ENCODE results near the gene INF2. TPM values are rescaled to one million over a fixed set of nuclear protein-coding genes. Genes with fewer than 3 reads are reported as not detected.

Gene INF2
- total and polyA plus RNA-seq, 9 of the 15 experiments (the other 6 are each of a cell fraction or from before 2014, with no cell fraction given) = 0.56 to 31.3 (median 7.8) TPM

DNA sequence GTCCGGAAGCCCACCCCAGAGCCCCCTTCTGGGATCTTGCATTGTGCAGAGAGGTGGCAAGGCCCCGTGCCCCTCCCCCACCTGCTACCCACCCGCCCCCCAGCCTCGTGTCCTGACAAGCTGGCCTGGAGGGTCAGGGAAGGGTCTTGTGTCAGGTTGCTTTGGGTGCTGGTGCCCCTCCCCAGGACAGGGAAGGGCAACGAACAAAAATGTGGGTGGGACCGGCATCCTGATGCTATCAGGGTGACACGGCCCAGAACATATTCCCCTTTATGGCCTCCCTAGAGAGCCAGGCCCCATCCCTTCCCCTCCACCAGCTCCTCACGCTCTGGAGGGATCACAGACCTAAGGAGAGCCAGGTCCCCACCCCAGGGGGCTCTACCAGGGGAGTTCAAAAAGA, 46.1 kb upstream of the INF2 start (continued):
- TF ChIP-seq MAFF (IDR thresholded peaks at IDR 0.05; ENCODE audit: low read length) = no peak
- TF ChIP-seq POLR2H (tag; IDR thresholded peaks at IDR 0.05; ENCODE audit: low read depth) = no peak
- TF ChIP-seq ZNF175 (CRISPR knock-in tag; IDR thresholded peaks at IDR 0.05; ENCODE audit: low read depth) = no peak
- no peak for TF ChIP-seq ZC3H8 (IDR thresholded peaks at IDR 0.05)

DNA sequence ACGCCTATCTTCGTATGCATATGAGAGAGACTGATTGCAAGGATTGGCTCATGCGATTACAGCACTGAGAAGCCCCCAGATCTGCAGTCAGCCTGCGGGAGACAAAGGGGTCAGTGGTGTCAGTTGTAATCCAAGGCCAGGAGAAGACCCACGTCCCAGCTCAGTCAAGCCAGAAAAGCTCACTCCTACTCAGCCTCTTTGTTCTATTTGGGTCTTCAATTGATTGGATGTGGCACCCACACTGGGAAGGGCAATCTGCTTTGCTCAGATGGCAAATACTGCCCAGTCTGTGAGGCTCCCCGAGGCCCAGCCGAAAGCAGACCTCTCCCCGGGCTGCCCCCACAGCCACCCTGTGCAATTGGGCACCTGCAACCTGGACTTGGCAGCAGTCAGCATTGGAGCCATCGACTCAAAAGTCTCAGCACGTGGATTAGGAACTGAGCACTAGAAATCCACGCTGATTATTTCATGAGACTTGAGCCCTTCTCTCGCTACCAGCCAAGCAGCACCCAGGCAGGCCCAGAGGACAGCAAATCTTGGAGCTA, 45.3 kb upstream of the INF2 start:
- no TSS peak for BruUV-seq (replicated peaks)

More for the DNA sequence above, 45.3 kb upstream of the INF2 start:
- intact Hi-C loops (cut with micrococcal nuclease) = no loop called here
- H3K27me3 ChIP-seq (ENCODE audit: control insufficient read depth in 2 of 2, insufficient read depth in 2 of 2, low read length in 2 of 2) = peaks cover 6 to 24% of the 10 kb centered on the region in 2 experiments; a peak in 4 of 5 replicates
- no peak overlapping the region; a peak in 1 of 4 replicates for H3K9ac ChIP-seq (ENCODE audit: insufficient read depth in 1 of 2, low read depth in 2 of 2, low read length in 2 of 2)
- FAIRE-seq (no peak), ATAC-seq (no peak), DNase-seq (ENCODE audit: extremely low read depth in 1 of 4, low spot score in 3 of 4) (no peak)
- peaks cover 0 to 20% of the 10 kb centered on the region in 2 experiments; a peak in 2 of 5 replicates for H3K4me1 ChIP-seq (replicated peaks in 1 of 2; ENCODE audit: control insufficient read depth in 2 of 2, insufficient read depth in 2 of 2, low read length in 2 of 2)
- no peak overlapping the region for H3K4me3 ChIP-seq
- H3K9me1 ChIP-seq (ENCODE audit: control insufficient read depth, insufficient read depth, low read length) = no peaks in the 10 kb centered on the region
- no peaks in the 10 kb centered on the region for H4K20me1 ChIP-seq (replicated peaks; ENCODE audit: control insufficient read depth, insufficient read depth, low read length)
- H3K36me3 ChIP-seq (ENCODE audit: control insufficient read depth, insufficient read depth, low read length) = no peaks in the 10 kb centered on the region
- H3K27ac ChIP-seq (ENCODE audit: extremely low read depth, low read depth, low read length) = no peak overlapping the region
- no peaks in the 10 kb centered on the region for H3K79me2 ChIP-seq (ENCODE audit: control insufficient read depth, insufficient read depth, low read length)
- WGBS (ENCODE audit: insufficient coverage, low coverage, missing lambda C conversion rate) = 1% methylated on average over 9 of the region's 12 CpGs
- in situ Hi-C loops (cut with MboI) = loop anchor here (10.0 kb wide), 1 partner anchor 569 kb away; no protein-coding TSS in a partner anchor
- CTCF ChIA-PET (ENCODE audit: low intra/inter-chr PET ratio) = no interaction called here
- POLR2A ChIA-PET = no interaction called here
- no peaks in the 10 kb centered on the region for H3K9me3 ChIP-seq (replicated peaks; ENCODE audit: control insufficient read depth, insufficient read depth, low read depth, low read length)
- H2AFZ ChIP-seq (ENCODE audit: low read depth, low read length) = no peak overlapping the region
- no peak overlapping the region for H3K4me2 ChIP-seq (ENCODE audit: insufficient read depth, low read length)
- TF ChIP-seq NR2C2 (CRISPR knock-in tag; IDR thresholded peaks at IDR 0.05) (no peak), NR2C2 (tag; IDR thresholded peaks at IDR 0.05) (no peak), TCF7L2 (IDR thresholded peaks at IDR 0.05; ENCODE audit: low read depth, low read length) (no peak), GTF2E2 (tag; IDR thresholded peaks at IDR 0.05) (no peak), CCNT2 (IDR thresholded peaks at IDR 0.05; ENCODE audit: borderline replicate concordance, extremely low read depth, insufficient read length, low read depth, low read length) (no peak), KDM1A (IDR thresholded peaks at IDR 0.05) (no peak), NR4A1 (CRISPR knock-in tag; IDR thresholded peaks at IDR 0.05) (no peak), NR4A1 (tag; IDR thresholded peaks at IDR 0.05) (no peak)
- TF ChIP-seq, protein P1, sequence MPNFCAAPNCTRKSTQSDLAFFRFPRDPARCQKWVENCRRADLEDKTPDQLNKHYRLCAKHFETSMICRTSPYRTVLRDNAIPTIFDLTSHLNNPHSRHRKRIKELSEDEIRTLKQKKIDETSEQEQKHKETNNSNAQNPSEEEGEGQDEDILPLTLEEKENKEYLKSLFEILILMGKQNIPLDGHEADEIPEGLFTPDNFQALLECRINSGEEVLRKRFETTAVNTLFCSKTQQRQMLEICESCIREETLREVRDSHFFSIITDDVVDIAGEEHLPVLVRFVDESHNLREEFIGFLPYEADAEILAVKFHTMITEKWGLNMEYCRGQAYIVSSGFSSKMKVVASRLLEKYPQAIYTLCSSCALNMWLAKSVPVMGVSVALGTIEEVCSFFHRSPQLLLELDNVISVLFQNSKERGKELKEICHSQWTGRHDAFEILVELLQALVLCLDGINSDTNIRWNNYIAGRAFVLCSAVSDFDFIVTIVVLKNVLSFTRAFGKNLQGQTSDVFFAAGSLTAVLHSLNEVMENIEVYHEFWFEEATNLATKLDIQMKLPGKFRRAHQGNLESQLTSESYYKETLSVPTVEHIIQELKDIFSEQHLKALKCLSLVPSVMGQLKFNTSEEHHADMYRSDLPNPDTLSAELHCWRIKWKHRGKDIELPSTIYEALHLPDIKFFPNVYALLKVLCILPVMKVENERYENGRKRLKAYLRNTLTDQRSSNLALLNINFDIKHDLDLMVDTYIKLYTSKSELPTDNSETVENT (CRISPR knock-in tag; IDR thresholded peaks at IDR 0.05) = no peak
- TF ChIP-seq, protein P2, sequence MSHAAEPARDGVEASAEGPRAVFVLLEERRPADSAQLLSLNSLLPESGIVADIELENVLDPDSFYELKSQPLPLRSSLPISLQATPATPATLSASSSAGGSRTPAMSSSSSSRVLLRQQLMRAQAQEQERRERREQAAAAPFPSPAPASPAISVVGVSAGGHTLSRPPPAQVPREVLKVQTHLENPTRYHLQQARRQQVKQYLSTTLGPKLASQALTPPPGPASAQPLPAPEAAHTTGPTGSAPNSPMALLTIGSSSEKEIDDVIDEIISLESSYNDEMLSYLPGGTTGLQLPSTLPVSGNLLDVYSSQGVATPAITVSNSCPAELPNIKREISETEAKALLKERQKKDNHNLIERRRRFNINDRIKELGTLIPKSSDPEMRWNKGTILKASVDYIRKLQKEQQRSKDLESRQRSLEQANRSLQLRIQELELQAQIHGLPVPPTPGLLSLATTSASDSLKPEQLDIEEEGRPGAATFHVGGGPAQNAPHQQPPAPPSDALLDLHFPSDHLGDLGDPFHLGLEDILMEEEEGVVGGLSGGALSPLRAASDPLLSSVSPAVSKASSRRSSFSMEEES (CRISPR knock-in tag; IDR thresholded peaks at IDR 0.05) = no peak
- TF ChIP-seq, protein P3, sequence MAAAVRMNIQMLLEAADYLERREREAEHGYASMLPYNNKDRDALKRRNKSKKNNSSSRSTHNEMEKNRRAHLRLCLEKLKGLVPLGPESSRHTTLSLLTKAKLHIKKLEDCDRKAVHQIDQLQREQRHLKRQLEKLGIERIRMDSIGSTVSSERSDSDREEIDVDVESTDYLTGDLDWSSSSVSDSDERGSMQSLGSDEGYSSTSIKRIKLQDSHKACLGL (CRISPR knock-in tag; IDR thresholded peaks at IDR 0.05; ENCODE audit: borderline replicate concordance, poor library complexity, severe bottlenecking) = no peak
- TF ChIP-seq, protein P4, sequence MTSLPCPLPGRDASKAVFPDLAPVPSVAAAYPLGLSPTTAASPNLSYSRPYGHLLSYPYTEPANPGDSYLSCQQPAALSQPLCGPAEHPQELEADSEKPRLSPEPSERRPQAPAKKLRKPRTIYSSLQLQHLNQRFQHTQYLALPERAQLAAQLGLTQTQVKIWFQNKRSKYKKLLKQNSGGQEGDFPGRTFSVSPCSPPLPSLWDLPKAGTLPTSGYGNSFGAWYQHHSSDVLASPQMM (CRISPR knock-in tag; IDR thresholded peaks at IDR 0.05) = no peak

All from K562 (cell line).